Right cardiac atrium (tissue), 5 donors: Measurements from ENCODE around the gene SLC39A12. TPM values are rescaled to one million over a fixed set of nuclear protein-coding genes. Genes with fewer than 3 reads are reported as not detected.
"Not testable (repeated sequence)": the region's sequence is repeated elsewhere in the genome, so short reads cannot be mapped to it uniquely, and the experiment has no call there.

Experiments used
- ATAC-seq, 2 donors: fragments of 200-7000 bp; cut with Tn5 transposase; one replicate each; pipeline versions ENCODE4 v1.8.0 to v1.9.1; 2020; ENCODE audit warnings: moderate library complexity in 2 of 2, mild to moderate bottlenecking in 1 of 2
- DNase-seq, 3 donors: peaks; one replicate each; pipeline ENCODE4 v3.0.0-alpha.2; 2020
- H3K27ac ChIP-seq: one replicate; pipeline ENCODE4 v1.5.1; 2013; ENCODE audit warnings: mild to moderate bottlenecking, low read length, control low read depth, moderate library complexity
- H3K27me3 ChIP-seq: one replicate; pipeline ENCODE4 v1.6.1; 2013; ENCODE audit not compliant: control insufficient read depth, insufficient read depth
- H3K4me1 ChIP-seq: one replicate; pipeline ENCODE4 v1.6.1; 2013; ENCODE audit warnings: low read length; ENCODE audit not compliant: control insufficient read depth, insufficient read depth
- H3K4me3 ChIP-seq: one replicate; pipeline ENCODE4 v1.5.1; 2013; ENCODE audit warnings: low read length, control low read depth
- H3K9me3 ChIP-seq: one replicate; pipeline ENCODE4 v1.6.1; 2013; ENCODE audit warnings: low read length; ENCODE audit not compliant: control insufficient read depth
- WGBS: extraction: QIAGEN DNeasy Blood & Tissue Kit; methylation state at CpG from one replicate; pipeline ENCODE4 v1.1.7; 2013; 5-methylcytosine and 5-hydroxymethylcytosine counted together
- intact Hi-C, 4 donors: fragments of 100-400 bp; cut with DNase I; formaldehyde crosslinking; loops; one replicate each; pipeline versions ENCODE4 v1.11.0 to v1.14.0; 2022 to 2023
- polyA plus RNA-seq: library from polyadenylated mRNA; stranded (reverse); fragments of 200-250 nt; gene quantifications from one replicate; pipeline ENCODE4 v1.2.3, GENCODE V29; 2013
- total RNA-seq, 4 donors: library from RNA; stranded (reverse); fragmentation: NEBNext Ultra II Directional; extraction: Animal tissue kit (Norgen Biotek cat#: 25700); gene quantifications; one replicate each; pipeline ENCODE4 v1.2.1, GENCODE V29; 2021
- donor health status: healthy with polysubstance abuse.
- donor health status: DM: no; HTN: yes; CAD: no.
- donor health status: DM: no; HTN: no; CAD: no.
- donor health status: DM: no; HTN: yes; CAD: no; lungs with severe emphysema.
- donor health status: DM: yes; HTN: yes; CAD: no.

Gene SLC39A12
- total and polyA plus RNA-seq, 5 donors, result 0.05 TPM; not detected in 4

DNA sequence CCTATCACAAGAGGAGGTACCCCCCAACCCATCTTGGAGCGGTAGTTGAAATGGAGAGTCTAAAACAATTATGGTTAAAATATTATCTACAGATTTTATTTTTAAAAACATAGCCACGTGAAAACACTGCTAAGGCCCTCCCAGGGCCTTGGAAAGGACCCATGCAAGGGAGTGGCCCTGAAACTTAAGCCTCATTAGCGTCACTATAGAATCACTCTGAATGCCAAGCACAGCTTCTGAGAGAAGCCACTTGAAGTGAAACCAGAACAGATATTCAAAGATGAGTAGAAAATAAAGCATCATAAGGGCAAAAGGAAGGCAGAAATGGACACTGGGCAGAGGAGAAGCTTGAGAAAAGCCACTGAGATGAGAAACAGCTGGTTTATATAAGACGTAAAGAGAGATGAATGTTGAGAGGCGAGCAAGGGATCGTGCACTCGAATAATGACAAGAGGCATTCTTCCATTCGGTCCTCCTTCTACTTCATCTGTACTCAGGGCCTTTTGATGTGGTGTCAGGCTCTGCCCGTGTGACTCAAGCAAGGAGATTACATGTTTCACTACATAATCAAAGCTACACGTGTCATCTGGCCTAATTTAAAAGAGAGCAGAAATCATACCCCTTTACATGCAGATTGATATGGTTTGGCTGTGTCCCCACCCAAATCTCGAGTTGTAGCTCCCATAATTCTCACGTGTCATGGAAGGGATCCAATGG, 33.4 kb upstream of the SLC39A12 start:
- Histone ChIP-seq H3K4me1 (no peaks in the 10 kb centered on the region), H3K27me3 (no peaks in the 10 kb centered on the region), H3K9me3 (no peaks in the 10 kb centered on the region), H3K4me3 (no peak overlapping the region), H3K27ac (peak overlapping the region; percentile 57)
- intact Hi-C loops, result loop anchor here in 2 of 4 donors (10.0 kb wide), 2 partner anchors 226 to 296 kb away; partner anchors contain the start of gene CACNB2 (in 1 of the 2)
- ATAC-seq, result no peak
- DNase-seq, result no peak
- 52% methylated on average over 12 of the region's 12 CpGs for WGBS

DNA sequence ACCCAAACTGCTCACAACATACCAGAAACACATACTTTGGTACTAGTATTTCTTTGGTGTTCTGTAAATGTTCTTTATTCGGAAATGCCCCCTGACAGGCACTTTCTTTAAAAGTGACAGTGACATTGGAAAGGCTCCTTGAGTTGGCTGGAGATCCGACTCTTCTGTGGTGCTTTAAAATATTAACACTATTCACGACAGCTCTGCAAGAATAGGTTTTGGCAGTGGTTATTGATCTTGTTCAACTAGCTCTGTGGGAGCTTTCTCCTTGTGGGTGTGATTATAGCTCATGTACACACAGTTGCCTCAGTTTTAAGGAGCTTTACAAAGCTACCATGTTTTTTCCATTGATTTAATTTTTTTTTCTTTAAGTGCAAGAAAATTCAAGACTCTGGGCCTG, 30.3 kb upstream of the SLC39A12 start:
- H3K27ac ChIP-seq, result no peak overlapping the region
- no peak overlapping the region for H3K4me3 ChIP-seq
- no peaks in the 10 kb centered on the region for H3K9me3 ChIP-seq
- no peaks in the 10 kb centered on the region for H3K27me3 ChIP-seq
- peak in 1 of 2 donors; percentile 30 for ATAC-seq
- no peaks in the 10 kb centered on the region for H3K4me1 ChIP-seq
- 50% methylated on average over 3 of the region's 3 CpGs for WGBS
- intact Hi-C loops, result no loop called here
- no peak for DNase-seq

DNA sequence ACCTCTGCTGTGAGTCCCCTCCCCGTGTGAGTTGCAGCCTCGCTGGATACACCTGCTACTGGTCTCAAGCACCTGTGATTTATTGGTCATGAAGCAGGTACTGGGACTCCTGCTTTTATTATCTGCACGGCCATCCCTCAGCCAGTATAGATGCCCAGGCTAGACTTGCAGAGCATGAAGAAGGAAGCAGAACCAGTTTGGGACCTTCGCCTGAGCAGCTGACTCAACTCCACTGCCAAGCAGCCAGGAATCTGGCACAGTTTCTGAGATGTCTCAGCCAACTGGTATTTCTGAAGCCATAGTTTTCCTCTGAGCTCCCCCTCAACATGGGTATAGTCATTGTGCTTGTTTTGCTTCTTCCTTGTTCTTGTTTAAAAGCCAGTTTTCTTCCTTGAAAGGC, 28.0 kb upstream of the SLC39A12 start:
- H3K27ac ChIP-seq, result no peak overlapping the region
- H3K4me1 ChIP-seq, result no peaks in the 10 kb centered on the region
- H3K27me3 ChIP-seq, result no peaks in the 10 kb centered on the region
- ATAC-seq, result peak; percentile 28 to 39
- intact Hi-C loops, result no loop called here
- 64% methylated on average over 4 of the region's 4 CpGs for WGBS
- DNase-seq, result no peak
- H3K4me3 ChIP-seq, result no peak overlapping the region
- H3K9me3 ChIP-seq, result no peaks in the 10 kb centered on the region

DNA sequence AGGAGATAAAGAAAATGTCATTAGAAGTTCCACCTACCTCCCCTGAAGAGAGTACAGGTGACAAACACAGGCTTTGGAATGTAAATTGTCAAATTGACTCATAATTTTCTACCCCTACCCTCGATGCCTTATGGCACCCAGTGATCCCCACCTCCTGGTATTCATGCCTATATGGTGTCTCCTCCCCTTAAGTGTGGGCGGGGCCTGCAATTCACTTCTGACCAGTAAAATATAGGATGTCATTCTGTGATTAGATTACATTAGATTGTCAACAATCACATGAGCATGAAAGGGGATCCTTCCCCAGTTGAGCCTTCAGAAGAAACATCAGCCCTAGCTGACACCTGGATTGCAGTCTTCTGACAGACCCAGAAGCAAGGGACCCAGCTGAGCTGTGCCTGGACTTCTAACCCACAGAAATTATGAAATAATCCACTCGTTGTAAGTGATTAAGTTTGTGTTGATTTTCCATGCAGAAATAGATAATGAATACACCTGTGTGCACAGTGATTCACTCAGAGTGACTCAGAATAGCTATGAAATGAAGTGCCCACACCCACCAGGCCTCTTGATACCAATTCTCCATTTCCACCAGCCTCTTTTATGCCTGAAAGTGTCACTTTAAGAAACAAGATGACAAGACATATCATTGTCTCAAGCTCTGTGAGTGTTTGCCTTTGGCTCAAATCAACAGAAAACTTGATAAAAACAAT, 8.5 kb upstream of the SLC39A12 start:
- no peak for ATAC-seq
- DNase-seq, result no peak
- no peaks in the 10 kb centered on the region for H3K27me3 ChIP-seq
- H3K4me3 ChIP-seq, result no peak overlapping the region
- intact Hi-C loops, result no loop called here
- H3K9me3 ChIP-seq, result no peaks in the 10 kb centered on the region
- no peak overlapping the region for H3K27ac ChIP-seq
- no peaks in the 10 kb centered on the region for H3K4me1 ChIP-seq
- WGBS, result 78% methylated on average over 3 of the region's 3 CpGs

DNA sequence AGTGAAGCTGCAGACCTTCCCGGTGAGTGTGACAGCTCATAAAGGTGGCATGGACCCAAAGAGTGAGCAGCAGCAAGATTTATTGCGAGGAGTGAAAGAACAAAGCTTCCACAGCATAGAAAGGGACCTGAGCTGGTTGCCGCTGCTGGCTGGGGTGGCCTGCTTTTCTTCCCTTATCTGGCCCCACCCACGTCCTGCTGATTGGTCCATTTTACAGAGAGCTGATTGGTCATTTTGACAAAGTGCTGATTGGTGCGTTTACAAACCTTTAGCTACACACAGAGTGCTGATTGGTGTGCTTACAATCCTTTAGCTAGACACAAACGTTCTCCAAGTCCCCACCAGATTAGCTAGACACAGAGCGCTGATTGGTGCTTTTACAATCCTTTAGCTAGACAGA, 1.4 kb upstream of the SLC39A12 start:
- intact Hi-C loops, ATAC-seq, DNase-seq, H3K4me3 ChIP-seq, H3K27me3 ChIP-seq, H3K9me3 ChIP-seq, H3K27ac ChIP-seq, H3K4me1 ChIP-seq: not testable (repeated sequence)
- WGBS, result 80% methylated on average over 7 of the region's 7 CpGs

DNA sequence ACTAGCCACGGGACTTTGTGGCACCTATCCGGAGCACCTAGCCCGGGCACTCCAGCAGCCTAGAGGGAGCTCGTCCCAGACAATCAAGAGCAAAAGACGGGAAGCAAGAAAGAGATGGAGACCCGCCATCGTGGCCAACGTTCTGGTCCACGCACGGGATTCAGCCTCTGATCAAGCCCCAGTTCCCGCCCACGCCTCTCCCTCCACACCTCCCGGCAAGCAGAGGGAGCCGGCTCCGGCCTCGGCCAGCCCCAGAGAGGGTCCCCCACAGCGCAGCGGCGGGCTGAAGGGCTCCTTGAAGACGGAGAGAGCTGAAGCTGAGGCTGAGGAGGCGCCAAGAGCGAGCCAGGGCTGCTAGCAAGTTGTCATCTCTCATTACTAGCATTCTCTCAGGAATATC, 992 bp upstream of the SLC39A12 start:
- Histone ChIP-seq H3K9me3 (no peaks in the 10 kb centered on the region), H3K4me3 (no peak overlapping the region), H3K27ac (no peak overlapping the region), H3K27me3 (no peaks in the 10 kb centered on the region), H3K4me1 (no peaks in the 10 kb centered on the region)
- no peak for DNase-seq
- ATAC-seq, result no peak
- WGBS, result 94% methylated on average over 22 of the region's 22 CpGs
- intact Hi-C loops, result no loop called here

DNA sequence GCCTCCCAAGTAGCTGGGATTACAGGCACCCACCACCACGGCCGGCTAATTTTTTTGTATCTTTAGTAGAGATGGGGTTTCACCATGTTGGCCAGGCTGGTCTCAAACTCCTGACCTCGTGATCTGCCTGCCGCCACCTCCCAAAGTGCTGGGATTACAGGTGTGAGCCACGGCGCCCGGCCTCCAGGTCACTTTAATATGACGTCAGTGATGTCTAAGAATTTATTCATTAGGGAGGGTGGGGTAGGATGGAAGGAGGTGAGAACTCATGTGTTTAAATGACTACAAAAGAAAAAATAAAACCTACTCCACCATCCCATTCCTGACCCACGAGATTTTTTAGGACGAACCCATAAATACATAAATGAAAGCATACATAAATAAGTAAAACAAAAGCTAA, 2.7 kb downstream of the SLC39A12 start:
- DNase-seq, H3K27me3 ChIP-seq, ATAC-seq, H3K27ac ChIP-seq, H3K4me3 ChIP-seq, H3K9me3 ChIP-seq, intact Hi-C loops, H3K4me1 ChIP-seq: not testable (repeated sequence)
- 87% methylated on average over 10 of the region's 10 CpGs for WGBS

DNA sequence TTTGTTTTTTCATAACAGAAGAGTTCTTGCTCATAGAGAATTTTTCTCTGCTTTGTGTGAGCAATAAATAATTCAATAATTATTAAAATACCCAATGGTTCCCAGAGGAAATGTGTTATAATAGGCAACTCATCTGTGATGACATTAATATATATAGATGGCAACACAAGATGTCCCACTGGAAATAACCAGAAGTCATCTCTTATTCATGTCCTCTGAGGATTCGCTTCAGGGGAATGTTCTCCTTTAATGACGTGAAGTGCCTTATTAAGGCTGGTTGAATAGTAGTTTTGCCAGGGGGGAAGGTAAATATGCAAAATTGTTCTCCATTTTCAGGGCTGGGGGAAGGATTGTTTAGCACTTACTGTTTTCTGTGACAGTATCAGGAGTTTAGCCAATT, 3.1 kb downstream of the SLC39A12 start:
- Histone ChIP-seq H3K27me3 (no peaks in the 10 kb centered on the region), H3K4me3 (no peak overlapping the region), H3K27ac (no peak overlapping the region), H3K9me3 (peaks cover 2% of the 10 kb centered on the region), H3K4me1 (no peaks in the 10 kb centered on the region)
- 74% methylated on average over 2 of the region's 2 CpGs for WGBS
- intact Hi-C loops, result no loop called here
- ATAC-seq (no peak), DNase-seq (no peak)

DNA sequence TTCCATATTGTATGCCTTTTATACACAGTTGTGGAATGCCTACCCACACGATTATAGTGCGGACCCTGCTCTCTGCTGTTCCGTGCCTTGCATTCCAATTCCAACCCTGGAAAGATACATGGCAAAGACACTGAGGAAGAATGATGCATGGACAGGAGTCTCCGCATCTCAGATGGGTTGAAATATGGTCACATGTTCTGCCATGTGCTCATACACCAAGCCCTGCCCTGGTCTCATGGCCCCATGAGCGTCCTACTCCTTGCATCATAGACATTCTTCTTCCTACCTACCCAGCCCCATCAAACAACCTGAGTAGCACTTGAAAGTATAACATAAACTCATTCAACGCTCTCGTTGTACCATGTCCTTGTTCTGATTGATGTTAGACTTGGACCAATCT, 6.3 kb downstream of the SLC39A12 start:
- H3K27ac ChIP-seq, result no peak overlapping the region
- H3K4me3 ChIP-seq, result no peak overlapping the region
- no peaks in the 10 kb centered on the region for H3K4me1 ChIP-seq
- peaks cover 2% of the 10 kb centered on the region for H3K9me3 ChIP-seq
- no peak for DNase-seq
- ATAC-seq, result no peak
- no peaks in the 10 kb centered on the region for H3K27me3 ChIP-seq
- WGBS, result 94% methylated on average over 7 of the region's 7 CpGs
- intact Hi-C loops, result no loop called here

DNA sequence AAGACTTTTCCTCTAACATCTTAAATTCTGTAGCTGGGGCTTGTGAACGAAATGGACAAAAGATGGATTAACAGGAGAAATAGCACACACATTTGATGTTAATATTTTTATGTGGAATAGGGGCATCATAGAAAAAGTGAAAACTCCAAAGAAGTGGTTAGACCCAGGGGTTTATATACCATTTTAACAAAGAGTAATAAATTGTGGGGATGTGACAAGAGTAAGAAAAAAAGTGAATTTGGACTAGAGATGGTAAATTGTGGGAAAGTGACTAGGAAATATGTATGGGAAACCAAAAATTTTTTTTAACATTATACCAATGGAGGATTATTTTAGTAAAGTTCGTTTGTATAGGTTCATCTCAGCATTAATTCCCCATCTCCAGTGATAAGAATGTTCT, 8.2 kb downstream of the SLC39A12 start:
- 65% methylated on average over 2 of the region's 2 CpGs for WGBS
- no peak for ATAC-seq
- Histone ChIP-seq H3K27me3 (no peaks in the 10 kb centered on the region), H3K4me3 (no peak overlapping the region), H3K27ac (no peak overlapping the region), H3K9me3 (peaks cover 2% of the 10 kb centered on the region), H3K4me1 (no peaks in the 10 kb centered on the region)
- no peak for DNase-seq
- intact Hi-C loops, result no loop called here

DNA sequence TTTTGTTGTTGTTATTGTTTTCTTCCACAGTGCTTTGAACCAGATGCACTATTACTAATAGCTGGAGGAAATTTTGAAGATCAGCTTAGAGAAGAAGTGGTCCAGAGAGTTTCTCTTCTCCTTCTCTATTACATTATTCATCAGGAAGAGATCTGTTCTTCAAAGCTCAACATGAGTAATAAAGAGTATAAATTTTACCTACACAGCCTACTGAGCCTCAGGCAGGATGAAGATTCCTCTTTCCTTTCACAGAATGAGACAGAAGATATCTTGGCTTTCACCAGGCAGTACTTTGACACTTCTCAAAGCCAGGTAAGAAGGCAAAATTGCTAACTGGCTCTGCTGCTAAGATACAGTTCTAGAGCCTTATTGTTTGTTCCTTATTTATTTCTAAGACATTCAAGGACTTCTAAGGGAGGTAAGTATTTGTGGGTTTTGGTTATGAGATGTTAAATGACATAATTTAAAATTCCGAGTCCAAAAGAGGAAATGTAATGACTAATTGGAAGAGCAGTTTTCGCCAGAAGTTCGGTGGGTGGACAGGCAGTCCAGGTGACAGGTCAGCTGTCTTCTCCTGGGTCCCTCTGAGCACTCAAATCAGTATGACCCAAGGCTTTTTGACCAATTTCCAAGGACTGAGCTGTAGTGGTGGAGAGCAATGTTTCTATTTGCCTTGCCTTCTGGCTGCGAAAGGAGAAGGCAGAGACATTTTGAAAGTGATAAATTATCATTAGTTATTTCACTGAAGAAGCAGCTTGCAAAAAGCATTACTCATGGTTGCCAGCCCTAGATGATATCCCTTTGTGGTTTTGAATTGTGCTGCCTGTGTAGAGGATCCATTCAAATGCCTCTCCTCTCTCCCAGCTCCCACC, 10.1 kb downstream of the SLC39A12 start:
- H3K4me1 ChIP-seq, result no peaks in the 10 kb centered on the region
- peaks cover 2% of the 10 kb centered on the region for H3K9me3 ChIP-seq
- H3K4me3 ChIP-seq, result no peak overlapping the region
- no peak for ATAC-seq
- no peak overlapping the region for H3K27ac ChIP-seq
- H3K27me3 ChIP-seq, result no peaks in the 10 kb centered on the region
- DNase-seq, result no peak
- WGBS, result 71% methylated on average over 4 of the region's 4 CpGs
- intact Hi-C loops, result no loop called here
